ENCODE measurements around the gene TRIM28.

- TF ChIP-seq CTCF (IDR thresholded peaks at IDR 0.05) = no peak
- TF ChIP-seq ATF1 (CRISPR knock-in tag; IDR thresholded peaks at IDR 0.05) = no peak
- TF ChIP-seq RELA (CRISPR knock-in tag; IDR thresholded peaks at IDR 0.05; ENCODE audit: borderline replicate concordance) = no peak
- peak; percentile 79 for TF ChIP-seq SP1 (CRISPR knock-in tag; conservative IDR thresholded peaks at IDR 0.05)
These were observed 29.2 kb downstream of the TRIM28 start, which contains the start of gene MZF1 for GRCh38 chr19:58572818-58573657.
